ENCODE results near the gene MDP1.

The MDP1 gene

GRCh38 chr14:24181371-24182077 is 34.3 kb downstream of the MDP1 start:
- DNase-seq (ENCODE audit: low spot score) = no peak

GRCh38 chr14:24179961-24180796 is 35.7 kb downstream of the MDP1 start:
- DNase-seq (ENCODE audit: low spot score) = no peak

- no peak for DNase-seq (ENCODE audit: low spot score)
Measured at GRCh38 chr14:24179294-24179960, 36.4 kb downstream of the MDP1 start.

- DNase-seq (ENCODE audit: low spot score) = no peak
Measured at GRCh38 chr14:24178399-24179178, 37.3 kb downstream of the MDP1 start.

GRCh38 chr14:24177891-24178290 is 38.0 kb downstream of the MDP1 start:
- no peak for DNase-seq (ENCODE audit: low spot score)

GRCh38 chr14:24177041-24177825 is 38.6 kb downstream of the MDP1 start:
- no peak for DNase-seq (ENCODE audit: low spot score)

GRCh38 chr14:24176599-24176998 is 39.3 kb downstream of the MDP1 start:
- DNase-seq (ENCODE audit: low spot score) = no peak

- DNase-seq (ENCODE audit: low spot score) = no peak
Measured at GRCh38 chr14:24172871-24173281, 43.0 kb downstream of the MDP1 start.

- DNase-seq (ENCODE audit: low spot score) = no peak
Measured at GRCh38 chr14:24172261-24172860, 43.5 kb downstream of the MDP1 start.

- peak; percentile 73 for DNase-seq (ENCODE audit: low spot score)
Measured at GRCh38 chr14:24171422-24172260, 44.2 kb downstream of the MDP1 start, which contains the start of gene REC8. TSS of gene REC8 (plus strand) at chr14:24172080. CDS start at chr14:24172553, 473 bp downstream.

GRCh38 chr14:24167469-24168114 is 48.3 kb downstream of the MDP1 start:
- no peak for DNase-seq (ENCODE audit: low spot score)

GRCh38 chr14:24165785-24166184 is 50.1 kb downstream of the MDP1 start:
- DNase-seq (ENCODE audit: low spot score) = no peak

- DNase-seq (ENCODE audit: low spot score) = no peak
Measured at GRCh38 chr14:24164518-24164991, 51.3 kb downstream of the MDP1 start.
